GM21447 (cell line): ENCODE measurements around the gene ANKS1A.

Experiments
- ATAC-seq: cut with Tn5 transposase; IDR thresholded peaks from one replicate; pipeline ENCODE4 v1.9.1; 2021; ENCODE audit not compliant: unreplicated experiment

Gene ANKS1A

GRCh38 chr6:34953061-34954025 lies 64.3 kb downstream of the ANKS1A start:
- ATAC-seq = no peak

DNA sequence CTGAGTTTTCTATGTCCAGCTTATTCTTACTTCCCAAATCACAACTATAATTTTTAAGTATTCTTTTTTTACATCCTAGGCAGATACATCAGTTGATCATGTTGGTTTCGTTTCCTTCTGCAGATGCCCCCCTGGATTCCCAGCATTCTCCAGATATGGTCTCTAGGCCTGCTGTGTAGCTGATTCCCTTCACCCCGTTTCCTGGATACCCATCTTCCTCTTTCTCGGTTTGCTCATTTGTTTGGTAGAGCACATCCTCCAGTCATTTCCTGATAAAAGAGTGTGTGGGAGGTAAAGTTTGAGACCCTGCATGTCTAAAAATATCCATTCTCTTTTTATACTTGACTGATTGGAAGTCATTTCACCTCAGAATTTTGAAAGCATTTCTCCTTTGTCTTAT lies 66.4 kb downstream of the ANKS1A start:
- no peak for ATAC-seq

- ATAC-seq = no peak
Measured at GRCh38 chr6:34957231-34957783, 68.3 kb downstream of the ANKS1A start.

DNA sequence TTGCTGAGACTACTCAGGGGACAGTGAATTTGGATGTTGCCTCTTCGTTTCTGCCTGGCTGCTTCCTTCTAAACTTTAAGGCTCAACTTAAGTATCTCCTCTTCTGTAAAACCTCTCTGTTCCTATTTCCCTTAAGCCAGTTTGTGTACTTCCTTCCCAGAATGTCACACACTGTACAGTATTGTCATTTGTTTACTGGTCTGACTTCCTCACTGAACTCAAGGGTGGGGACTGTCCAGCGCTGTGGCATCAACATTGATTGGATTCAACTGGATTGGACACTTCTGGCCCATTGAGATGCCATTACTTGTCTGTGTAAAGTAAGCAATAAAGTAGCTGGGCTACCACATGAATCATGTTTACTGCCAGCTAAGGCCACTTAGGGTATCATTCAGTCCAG lies 69.7 kb downstream of the ANKS1A start:
- no peak for ATAC-seq

DNA sequence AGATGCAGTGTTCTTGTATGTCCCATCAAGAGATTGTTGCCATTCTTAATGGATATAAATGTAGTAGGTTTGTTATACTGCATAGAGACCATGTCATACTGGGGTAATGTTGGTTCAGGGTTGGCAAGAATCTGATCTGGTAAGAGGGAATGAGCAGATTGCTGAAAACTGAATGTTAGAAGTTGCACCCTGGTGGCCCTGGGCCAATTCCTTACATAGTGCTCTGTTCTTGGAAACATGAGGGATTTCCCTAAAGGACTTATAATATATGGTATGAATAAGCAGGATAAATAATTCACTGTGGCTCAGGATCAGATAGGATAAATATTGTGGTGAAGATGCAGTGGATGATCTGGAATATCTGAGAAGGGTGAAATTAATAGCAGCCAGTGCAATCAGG lies 70.2 kb downstream of the ANKS1A start:
- ATAC-seq = no peak

- ATAC-seq = no peak
Measured at GRCh38 chr6:34961082-34961481, 72.0 kb downstream of the ANKS1A start.

GRCh38 chr6:34961574-34961973 lies 72.5 kb downstream of the ANKS1A start:
- ATAC-seq = no peak

DNA sequence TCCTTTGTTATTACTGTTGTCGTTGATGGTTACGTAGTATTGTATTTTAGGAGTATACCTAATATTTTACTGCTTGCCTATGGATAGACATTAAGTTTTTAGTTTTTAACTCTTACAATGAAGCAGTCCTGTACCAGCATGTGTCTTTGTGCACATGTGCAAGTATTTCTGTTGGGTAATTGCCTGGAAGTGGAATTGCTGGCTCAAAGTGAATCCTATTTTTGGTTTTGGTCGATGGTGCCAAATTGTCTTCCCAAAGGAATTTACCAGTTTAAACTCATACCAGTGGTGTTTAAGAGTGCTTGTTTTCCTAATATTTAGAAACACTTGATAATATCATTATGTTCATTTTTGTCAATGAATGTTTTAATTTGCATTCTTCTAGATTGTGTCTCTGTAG lies 75.5 kb downstream of the ANKS1A start:
- no peak for ATAC-seq

GRCh38 chr6:34967461-34967860 lies 78.4 kb downstream of the ANKS1A start:
- ATAC-seq = no peak

- no peak for ATAC-seq
Measured at GRCh38 chr6:34969662-34970265, 80.7 kb downstream of the ANKS1A start.

GRCh38 chr6:34970488-34970887 lies 81.4 kb downstream of the ANKS1A start:
- no peak for ATAC-seq

DNA sequence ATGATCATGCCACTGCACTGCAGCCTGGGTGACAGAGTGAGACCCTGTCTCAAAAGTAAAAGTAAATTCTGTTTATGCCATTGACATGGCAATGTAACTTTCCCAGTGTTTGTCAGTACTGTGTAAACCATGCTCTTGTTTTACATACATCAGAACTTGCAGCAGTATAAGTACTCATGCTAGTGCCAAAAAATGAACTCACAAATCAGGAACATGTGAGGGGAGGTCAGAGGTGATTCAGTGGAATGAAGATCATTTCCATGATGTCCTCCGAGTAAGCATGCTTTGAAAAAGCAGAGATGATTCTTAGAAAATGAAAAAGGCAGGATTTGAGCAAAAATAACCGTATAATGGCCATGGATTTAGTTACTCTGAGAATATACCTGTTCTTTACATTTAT lies 81.9 kb downstream of the ANKS1A start:
- ATAC-seq = no peak

GRCh38 chr6:34973547-34974248 lies 84.6 kb downstream of the ANKS1A start:
- ATAC-seq = no peak

DNA sequence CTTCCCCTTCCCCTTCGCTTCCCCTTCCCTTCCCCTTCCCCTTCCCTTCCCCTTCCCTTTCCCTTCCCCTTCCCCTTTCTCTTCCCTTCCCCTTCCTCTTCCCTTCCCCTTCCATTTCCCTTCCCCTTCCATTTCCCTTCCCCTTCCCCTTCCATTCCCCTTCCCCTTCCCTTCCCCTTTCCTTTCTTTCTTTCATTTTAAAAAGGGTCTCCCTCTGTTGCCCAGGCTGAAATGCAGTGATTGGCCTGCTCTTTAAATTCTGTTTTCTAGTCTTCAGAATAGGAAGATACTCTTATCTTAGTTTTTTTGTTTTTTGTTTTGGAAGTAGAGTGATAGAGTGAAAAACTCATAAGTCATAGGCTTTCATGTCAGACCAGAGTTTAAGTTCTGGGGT lies 85.2 kb downstream of the ANKS1A start:
- no peak for ATAC-seq

- no peak for ATAC-seq
Measured at GRCh38 chr6:34976239-34976638, 87.2 kb downstream of the ANKS1A start.

DNA sequence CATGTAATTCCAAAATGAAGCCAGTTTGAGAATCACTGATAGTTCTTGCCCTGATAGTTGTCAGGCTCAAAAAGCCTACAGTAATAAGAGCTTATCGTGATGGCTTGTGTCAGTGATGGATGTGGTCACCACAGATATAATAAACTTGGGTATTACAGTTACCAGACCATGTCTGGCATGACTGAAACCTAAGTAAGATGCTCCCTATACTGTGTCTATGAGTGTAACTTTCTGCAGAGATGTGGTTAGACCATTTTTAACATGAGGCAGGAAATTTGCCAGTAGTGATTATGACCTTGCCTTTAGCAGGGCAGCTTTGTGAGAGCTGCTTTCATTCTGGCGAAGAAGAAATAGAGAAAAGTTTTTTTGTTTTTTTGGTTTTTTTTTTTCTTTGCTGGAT lies 90.2 kb downstream of the ANKS1A start:
- no peak for ATAC-seq

DNA sequence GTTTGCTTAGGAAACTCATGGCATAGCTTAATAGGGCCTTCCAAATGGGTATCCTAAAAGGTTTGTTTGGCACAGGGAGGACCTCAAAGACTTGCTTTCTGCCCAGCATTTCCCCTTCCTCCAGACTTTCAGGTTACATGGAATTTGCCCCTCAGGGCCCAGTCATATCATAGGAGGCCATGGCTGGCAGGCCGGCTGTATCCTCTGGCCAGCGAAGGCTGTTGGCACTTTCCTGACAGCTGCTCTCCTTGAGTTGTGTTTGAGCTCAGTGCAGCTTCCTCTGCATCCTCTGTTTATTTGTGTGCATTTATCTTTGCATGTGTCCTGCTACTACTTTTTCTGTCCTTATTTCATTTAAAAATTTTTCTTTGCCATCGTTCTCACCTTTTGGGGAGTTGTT lies 90.9 kb downstream of the ANKS1A start:
- no peak for ATAC-seq

DNA sequence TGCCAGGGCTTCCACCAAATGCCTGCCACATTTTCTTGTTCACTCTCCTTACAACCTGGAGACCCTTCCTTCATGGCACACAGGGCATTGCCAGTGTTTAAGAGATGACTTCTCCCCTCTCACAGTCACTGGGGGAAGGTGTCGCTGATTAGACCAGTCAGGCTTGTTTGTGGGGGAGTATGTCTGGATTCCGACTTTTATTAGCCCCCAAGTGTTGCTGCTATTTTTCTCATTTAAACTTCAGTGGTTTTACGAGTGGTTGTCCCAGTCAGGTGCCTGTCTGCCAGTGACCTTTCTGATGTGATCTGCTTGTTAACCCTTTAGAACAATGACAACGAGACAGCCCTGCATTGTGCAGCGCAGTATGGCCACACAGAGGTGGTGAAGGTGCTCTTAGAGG lies 92.3 kb downstream of the ANKS1A start:
- ATAC-seq = no peak

DNA sequence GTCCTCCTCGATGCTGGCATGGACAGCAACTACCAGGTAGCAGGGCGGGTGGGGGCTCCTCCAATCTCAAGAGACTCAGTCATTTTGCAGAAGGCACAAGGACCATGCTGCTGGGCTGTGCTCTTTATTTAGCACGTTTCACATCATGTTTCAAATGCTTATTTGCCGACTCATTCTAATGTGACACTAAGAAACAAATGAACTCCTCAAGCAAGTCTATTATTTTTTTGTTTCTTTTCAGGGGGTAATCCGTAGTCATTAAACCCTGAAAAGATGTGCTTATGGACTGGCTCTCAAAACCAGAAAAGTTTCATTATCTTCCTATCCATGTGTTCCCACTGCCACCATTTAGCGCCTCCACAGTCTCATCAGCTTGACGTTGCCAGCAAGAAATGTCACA lies 92.9 kb downstream of the ANKS1A start:
- no peak for ATAC-seq

DNA sequence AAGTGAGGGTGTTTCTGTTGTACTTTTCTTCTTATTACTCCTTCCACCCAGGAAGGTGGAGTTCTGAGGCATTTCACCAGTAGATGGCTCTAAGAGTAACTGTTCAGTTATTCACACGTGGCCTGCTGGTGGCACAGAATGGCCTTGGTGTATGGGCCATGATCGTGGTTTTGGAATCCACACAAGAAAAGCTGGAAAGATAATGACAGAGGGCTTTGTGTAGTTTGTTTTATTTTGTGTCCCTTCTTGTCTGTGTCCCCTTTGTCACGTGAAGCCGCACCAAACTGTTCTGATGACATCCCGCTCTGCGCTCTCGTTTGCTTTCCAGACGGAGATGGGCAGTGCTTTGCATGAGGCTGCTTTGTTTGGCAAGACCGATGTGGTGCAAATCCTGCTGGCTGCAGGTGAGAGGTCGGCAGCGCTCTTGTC lies 93.4 kb downstream of the ANKS1A start:
- ATAC-seq = no peak

- ATAC-seq = no peak
Measured at GRCh38 chr6:34984416-34984815, 95.4 kb downstream of the ANKS1A start.

DNA sequence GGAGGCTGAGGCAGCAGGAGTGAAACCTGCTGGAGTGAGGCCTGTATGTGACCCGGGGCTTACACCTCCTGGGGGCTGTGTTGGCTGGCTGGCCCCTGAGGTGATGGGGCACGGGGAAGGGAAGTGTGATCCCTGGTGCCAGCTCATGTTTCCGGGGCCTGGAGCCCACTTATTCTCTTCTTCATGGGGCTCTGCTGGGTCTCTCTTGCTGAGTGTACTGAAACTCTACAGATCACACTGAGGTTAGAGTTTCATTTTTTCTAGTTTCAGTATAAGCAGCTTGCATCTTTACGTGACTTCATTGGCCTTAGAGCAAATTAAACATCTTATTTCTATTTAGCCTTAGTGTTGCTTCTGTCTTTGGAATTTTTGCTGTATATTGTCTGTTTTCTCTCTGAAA lies 96.2 kb downstream of the ANKS1A start:
- ATAC-seq = no peak
